SK-N-SH (cell line): ENCODE measurements around the gene RAB7A.

Experiments
- ELF1 ChIP-seq: IDR thresholded peaks from 2 replicates; pipeline ENCODE4 v1.4.0; 2012
- FOSL2 ChIP-seq: IDR thresholded peaks from 2 replicates; pipeline ENCODE4 v1.4.0; 2012; ENCODE audit warnings: low read depth, mild to moderate bottlenecking, moderate library complexity, borderline replicate concordance
- NRF1 ChIP-seq: IDR thresholded peaks from 2 replicates; pipeline ENCODE4 v1.6.1; 2012; ENCODE audit warnings: low read depth, mild to moderate bottlenecking, low read length
- TAF1 ChIP-seq: IDR thresholded peaks from 2 replicates; pipeline ENCODE4 v1.6.1; 2012; ENCODE audit warnings: low read depth, mild to moderate bottlenecking, low read length, moderate library complexity, borderline replicate concordance
- TF ChIP-seq, protein P1 (sequence below): fragments of 200-600 bp; sonication (generic); IDR thresholded peaks from 2 replicates; pipeline ENCODE4 v1.6.1; 2017; ENCODE audit warnings: antibody characterized with exemption, mild to moderate bottlenecking, moderate library complexity
- TF ChIP-seq, protein P2 (sequence below): fragments of 150-350 bp; IDR thresholded peaks from 2 replicates; pipeline ENCODE4 v1.6.1; 2016; ENCODE audit warnings: mild to moderate bottlenecking, low read depth, low read length
- TF ChIP-seq, protein P3 (sequence below): IDR thresholded peaks from 2 replicates; pipeline ENCODE4 v1.4.0; 2012; ENCODE audit warnings: low read depth

DNA sequence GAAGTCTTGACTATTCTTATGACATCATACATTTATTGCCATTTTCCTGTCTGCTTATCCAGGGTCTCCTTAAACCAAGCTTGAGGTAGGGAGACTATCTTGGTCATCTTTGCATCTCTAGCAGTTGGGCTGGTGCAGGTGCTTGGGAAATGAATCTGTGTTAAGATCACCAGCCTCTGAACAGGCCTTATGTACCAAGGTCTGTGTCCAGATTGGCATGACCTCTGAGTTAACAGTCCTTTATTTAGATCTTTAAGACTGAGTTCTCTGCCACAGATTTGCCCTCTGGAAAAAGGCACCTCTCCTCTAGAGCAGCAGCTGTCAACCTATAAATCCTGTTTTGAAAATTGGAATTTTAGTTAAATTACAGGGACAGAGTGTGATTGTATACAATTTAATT, 35.4 kb downstream of the RAB7A start:
- TF ChIP-seq NRF1 (no peak), ELF1 (no peak), TAF1 (no peak), FOSL2 (no peak)
- TF ChIP-seq, protein P1, sequence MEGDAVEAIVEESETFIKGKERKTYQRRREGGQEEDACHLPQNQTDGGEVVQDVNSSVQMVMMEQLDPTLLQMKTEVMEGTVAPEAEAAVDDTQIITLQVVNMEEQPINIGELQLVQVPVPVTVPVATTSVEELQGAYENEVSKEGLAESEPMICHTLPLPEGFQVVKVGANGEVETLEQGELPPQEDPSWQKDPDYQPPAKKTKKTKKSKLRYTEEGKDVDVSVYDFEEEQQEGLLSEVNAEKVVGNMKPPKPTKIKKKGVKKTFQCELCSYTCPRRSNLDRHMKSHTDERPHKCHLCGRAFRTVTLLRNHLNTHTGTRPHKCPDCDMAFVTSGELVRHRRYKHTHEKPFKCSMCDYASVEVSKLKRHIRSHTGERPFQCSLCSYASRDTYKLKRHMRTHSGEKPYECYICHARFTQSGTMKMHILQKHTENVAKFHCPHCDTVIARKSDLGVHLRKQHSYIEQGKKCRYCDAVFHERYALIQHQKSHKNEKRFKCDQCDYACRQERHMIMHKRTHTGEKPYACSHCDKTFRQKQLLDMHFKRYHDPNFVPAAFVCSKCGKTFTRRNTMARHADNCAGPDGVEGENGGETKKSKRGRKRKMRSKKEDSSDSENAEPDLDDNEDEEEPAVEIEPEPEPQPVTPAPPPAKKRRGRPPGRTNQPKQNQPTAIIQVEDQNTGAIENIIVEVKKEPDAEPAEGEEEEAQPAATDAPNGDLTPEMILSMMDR: no peak
- TF ChIP-seq, protein P2, sequence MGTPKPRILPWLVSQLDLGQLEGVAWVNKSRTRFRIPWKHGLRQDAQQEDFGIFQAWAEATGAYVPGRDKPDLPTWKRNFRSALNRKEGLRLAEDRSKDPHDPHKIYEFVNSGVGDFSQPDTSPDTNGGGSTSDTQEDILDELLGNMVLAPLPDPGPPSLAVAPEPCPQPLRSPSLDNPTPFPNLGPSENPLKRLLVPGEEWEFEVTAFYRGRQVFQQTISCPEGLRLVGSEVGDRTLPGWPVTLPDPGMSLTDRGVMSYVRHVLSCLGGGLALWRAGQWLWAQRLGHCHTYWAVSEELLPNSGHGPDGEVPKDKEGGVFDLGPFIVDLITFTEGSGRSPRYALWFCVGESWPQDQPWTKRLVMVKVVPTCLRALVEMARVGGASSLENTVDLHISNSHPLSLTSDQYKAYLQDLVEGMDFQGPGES: no peak
- TF ChIP-seq, protein P3, sequence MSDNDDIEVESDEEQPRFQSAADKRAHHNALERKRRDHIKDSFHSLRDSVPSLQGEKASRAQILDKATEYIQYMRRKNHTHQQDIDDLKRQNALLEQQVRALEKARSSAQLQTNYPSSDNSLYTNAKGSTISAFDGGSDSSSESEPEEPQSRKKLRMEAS: no peak
